Astrocyte of the spinal cord (primary cell): ENCODE results near the gene SSH3.
A peak's percentile ranks its signal among the peaks of the same experiment; 100 is the strongest.

Source experiments
- DNase-seq: peaks from one replicate; pipeline ENCODE4 v3.0.0; 2011; ENCODE audit warnings: low read depth, low spot score
- H3K4me3 ChIP-seq: 2 replicates; pipeline ENCODE4 v1.5.1; 2011; ENCODE audit warnings: low read depth, mild to moderate bottlenecking, low read length, moderate library complexity
- in situ Hi-C: cut with HindIII; loops from 2 replicates; pipeline ENCODE4 v1.10.0; 2017; ENCODE audit warnings: low sequenced_read_pairs
- TF ChIP-seq, protein P1 (sequence below): IDR thresholded peaks from 2 replicates; pipeline ENCODE4 v1.5.1; 2012; ENCODE audit warnings: low read depth, mild to moderate bottlenecking, low read length, inconsistent platforms

The SSH3 gene

GRCh38 chr11:67264877-67265632, 38.3 kb upstream of the SSH3 start:
- DNase-seq: no peak
- in situ Hi-C loops: no loop called here
- TF ChIP-seq, protein P1, sequence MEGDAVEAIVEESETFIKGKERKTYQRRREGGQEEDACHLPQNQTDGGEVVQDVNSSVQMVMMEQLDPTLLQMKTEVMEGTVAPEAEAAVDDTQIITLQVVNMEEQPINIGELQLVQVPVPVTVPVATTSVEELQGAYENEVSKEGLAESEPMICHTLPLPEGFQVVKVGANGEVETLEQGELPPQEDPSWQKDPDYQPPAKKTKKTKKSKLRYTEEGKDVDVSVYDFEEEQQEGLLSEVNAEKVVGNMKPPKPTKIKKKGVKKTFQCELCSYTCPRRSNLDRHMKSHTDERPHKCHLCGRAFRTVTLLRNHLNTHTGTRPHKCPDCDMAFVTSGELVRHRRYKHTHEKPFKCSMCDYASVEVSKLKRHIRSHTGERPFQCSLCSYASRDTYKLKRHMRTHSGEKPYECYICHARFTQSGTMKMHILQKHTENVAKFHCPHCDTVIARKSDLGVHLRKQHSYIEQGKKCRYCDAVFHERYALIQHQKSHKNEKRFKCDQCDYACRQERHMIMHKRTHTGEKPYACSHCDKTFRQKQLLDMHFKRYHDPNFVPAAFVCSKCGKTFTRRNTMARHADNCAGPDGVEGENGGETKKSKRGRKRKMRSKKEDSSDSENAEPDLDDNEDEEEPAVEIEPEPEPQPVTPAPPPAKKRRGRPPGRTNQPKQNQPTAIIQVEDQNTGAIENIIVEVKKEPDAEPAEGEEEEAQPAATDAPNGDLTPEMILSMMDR: no peak
- H3K4me3 ChIP-seq: no peak overlapping the region

- TF ChIP-seq, protein P1: peak; percentile 62
- peak overlapping the region; percentile 31 for H3K4me3 ChIP-seq
- DNase-seq: no peak
- in situ Hi-C loops: no loop called here
These were observed 37.5 kb upstream of the SSH3 start for GRCh38 chr11:67265633-67266448.

GRCh38 chr11:67266449-67267187, 36.7 kb upstream of the SSH3 start, which contains the start of gene GRK2:
TSS of gene GRK2 (plus strand) at chr11:67266473. CDS start at chr11:67266700, 227 bp downstream.
- peak within 1 kb of the TSS; percentile 82 for H3K4me3 ChIP-seq
- in situ Hi-C loops: no loop called here
- TF ChIP-seq, protein P1: no peak
- DNase-seq: no peak

GRCh38 chr11:67267188-67268080, 35.9 kb upstream of the SSH3 start:
- TF ChIP-seq, protein P1: no peak
- in situ Hi-C loops: no loop called here
- DNase-seq: no peak
- H3K4me3 ChIP-seq: peak overlapping the region; percentile 82

DNA sequence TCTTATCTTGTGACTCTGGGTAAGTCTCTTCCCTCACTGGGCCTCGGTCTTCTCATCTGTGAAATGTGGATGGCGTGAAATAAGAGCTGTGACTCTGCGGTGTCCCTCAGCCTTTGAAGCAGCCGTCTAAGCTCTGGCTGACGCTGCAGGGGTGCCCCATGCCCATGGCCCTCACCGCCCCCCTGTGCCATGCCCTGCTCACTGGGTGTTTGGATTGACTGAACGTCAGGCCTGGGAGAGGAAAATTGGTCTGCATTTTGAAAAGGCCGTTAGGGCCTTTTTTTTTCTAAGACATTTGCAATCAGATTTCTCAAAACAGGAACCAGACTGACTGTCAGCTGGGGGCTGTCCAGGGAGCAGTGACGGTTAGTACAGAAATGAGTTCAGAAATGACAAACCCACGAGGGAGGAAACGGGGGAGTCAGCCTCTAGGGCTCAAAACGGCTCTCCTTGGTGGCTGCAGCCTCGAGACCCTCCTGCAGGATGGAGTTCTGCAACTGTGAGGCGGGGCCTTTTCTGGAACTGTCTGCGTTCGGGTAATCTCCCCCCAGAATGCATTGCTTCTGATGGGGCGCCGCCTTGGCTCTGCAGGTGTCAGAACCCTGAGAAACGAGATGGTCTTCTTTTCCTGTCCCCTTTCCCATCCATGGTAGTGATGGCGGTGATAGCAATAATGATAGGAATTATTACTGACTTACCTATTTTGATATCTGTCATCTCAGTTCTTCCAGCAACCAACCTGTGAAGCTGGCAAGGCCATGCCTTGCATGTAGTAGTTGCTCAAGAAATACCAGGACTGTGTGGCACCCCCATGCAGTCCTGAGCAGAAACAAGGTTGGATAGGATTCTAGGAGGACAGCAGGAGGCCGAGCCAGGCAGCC, 35.0 kb upstream of the SSH3 start:
- no peak overlapping the region for H3K4me3 ChIP-seq
- DNase-seq: no peak
- in situ Hi-C loops: no loop called here
- TF ChIP-seq, protein P1: no peak
